ENCODE measurements around the gene DGLUCY.
"Not testable (repeated sequence)": the region's sequence is repeated elsewhere in the genome, so short reads cannot be mapped to it uniquely, and the experiment has no call there.

The DGLUCY gene

DNA sequence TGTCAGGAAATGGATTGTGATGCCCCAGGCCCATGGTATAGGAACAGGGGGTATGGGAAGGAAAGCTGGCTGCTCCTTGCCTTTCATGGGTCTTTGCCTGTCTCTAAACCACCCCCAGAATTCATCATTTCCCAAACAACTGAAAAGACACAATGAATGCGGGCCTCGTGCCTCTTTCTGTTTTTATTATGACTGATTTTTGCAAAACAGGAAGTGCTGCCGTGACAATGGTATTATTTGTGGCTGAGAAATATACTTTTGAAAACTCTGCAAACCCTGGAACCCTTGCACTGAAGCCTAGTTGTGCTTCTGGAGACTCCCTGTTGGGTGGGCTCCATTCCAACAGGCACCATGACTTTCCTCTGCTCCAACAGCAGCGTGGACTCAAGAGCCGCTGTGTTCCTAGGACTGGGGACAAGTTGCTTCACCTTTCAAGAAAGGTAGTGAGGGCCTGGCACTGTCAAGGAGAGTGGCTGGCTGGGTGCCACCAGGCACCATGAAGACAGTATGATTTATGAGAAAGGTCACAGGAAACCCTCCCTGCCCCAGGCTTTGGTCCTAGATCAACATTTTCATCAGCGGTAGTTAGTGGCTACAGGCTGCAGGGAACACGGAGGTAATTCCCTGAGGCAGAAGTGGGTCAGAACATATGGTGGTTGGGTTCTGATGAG is 4.8 kb upstream of the DGLUCY start:
- DNase-seq: no peak

DNA sequence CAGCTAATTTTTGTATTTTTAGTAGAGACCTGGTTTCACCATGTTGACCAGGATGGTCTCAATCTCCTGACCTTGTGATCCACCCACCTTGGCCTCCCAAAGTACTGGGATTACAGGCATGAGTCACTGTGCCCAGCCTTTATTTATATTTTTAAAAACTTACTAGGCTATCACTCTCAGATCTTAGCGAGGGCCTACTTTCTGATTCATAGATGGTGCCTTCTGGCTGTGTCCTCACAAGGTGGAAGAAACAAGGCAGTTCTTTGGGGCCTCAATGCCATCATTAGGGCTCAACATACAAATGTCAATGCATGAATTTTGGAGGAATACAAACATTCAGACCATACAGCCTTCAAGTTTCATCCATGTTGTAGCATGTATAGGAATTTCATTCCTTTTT is 2.4 kb upstream of the DGLUCY start:
- no peak for DNase-seq

GRCh38 chr14:91112194-91112593 is 1.7 kb upstream of the DGLUCY start:
- no peak for DNase-seq

DNA sequence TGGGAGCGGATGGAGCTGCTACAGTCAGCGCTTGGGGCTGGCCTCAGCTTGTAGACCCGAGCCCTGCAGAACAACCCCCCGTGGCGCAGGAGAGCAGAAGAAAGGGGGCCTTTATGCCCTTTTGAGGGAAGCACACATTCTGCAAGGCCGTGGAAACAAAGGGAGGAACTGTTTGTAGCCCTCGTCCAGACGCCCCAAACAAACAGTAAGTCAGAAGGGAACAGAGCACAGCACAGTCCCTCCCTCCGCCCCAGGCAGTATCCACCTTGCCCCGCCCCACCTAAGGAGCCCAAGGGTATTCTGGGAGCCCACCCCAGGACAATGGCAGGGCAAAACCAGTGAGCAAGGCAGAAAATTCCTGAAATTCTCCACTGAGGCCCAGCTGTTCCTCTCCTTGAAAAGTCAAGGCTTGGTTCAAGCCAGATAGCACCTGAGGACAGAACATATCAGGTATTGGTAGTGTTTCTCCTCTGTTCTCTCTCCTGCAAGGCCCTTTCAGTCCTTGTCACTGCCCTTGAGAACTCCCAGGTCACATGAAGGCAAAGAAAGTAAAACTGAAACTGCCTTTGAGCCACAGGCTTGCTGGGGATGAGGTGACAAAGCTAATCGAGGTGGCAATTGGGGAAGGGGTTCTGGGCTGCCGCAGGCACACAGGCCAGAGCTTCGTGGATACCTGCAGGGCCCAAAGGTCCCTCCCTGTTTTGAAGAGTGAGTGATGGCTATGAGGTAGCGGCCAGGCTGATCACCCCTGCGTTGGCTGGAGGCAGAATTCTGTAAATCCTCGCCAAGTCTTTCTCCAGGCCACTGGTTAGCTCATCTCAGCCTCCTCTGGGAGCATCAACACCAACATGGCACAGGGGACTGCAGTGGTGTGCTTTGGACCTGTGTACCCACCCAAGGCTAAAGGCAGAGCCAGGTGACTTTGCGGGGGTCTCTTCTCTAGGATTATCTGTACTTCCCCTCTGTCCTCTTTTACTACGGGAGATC is 499 bp downstream of the DGLUCY start:
- DNase-seq: peak; percentile 30

DNA sequence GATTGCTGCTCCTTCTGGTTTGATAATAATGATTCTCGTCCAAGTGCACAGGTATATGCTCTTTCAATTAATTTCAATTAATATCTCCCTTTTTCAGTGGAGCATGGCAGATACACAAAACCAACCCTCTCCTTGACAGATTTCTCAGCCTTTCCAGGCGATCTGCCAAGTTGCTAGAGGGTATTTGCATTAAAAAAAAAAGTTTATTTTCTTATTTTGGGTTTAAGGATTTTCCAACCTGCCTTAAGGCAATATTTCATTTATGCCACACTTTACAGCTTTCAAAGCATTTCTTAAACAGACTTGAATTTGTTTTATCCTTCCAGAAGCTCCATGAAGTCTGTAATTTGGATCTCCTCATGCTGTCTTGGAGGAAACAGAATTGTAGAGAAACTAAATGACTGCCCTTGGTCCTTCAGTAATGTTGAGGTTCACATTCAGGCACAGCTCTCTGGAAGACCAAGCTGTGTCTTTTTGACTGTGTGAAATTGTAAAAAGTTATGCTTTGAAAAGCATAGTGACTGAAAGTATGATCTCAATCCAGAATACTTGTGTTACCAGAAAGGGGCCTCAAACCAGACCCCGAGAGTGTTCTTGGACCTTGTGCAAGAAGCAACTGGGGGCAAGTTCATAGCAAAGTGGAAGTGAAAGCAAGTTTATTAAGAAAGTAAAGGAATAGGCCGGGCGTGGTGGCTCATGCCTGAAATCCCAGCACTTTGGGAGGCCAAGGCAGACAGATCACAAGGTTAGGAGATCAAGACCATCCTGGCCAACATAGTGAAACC is 2.3 kb downstream of the DGLUCY start:
- DNase-seq: no peak

DNA sequence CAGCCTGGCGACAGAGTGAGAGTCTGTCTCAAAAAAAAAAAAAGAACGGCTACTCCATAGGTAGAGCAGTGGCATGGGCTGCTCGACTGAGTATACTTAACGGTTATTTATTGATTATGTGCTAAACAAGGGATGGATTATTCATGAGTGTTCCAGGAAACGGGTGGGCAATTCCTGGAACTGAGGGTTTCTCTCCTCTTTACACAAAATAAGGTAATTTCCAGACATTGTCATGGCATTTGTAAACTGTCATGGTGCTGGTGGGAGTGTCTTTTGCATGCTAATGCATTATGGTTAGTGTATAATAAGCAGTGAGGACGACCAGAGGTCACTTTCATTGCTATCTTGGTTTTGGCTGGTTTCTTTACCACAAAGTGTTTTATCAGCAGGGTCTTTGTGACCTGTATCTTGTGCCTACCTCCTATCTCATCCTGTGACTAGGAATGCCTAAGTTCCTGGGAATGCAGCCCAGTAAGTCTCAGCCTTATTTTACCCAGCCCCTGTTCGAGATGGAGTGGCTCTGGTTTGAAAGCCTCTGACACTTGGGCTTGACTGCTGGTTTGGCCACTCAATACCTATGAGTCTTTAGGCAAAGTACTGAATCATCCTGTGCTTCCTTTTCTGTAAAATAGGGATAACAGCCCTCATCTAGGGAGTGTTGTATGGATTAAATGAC is 3.2 kb downstream of the DGLUCY start:
- no peak for DNase-seq

DNA sequence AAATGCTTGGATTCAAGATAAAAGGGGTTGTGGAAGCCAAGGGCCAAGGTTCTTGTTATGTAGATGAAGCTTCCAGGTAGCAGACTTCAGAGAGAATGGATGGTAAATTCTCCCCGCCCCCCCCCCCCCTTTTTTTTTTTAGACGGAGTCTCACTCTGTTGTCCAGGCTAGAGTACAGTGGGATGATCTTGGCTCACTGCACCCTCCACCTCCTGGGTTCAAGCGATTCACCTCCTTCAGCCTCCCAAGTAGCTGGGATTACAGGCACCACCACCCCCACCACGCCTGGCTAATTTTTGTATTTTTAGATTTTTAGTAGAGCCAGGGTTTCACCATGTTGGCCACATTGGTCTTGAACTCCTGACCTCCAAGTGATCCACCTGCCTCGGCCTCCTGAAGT is 4.1 kb downstream of the DGLUCY start:
- DNase-seq: no peak

DNA sequence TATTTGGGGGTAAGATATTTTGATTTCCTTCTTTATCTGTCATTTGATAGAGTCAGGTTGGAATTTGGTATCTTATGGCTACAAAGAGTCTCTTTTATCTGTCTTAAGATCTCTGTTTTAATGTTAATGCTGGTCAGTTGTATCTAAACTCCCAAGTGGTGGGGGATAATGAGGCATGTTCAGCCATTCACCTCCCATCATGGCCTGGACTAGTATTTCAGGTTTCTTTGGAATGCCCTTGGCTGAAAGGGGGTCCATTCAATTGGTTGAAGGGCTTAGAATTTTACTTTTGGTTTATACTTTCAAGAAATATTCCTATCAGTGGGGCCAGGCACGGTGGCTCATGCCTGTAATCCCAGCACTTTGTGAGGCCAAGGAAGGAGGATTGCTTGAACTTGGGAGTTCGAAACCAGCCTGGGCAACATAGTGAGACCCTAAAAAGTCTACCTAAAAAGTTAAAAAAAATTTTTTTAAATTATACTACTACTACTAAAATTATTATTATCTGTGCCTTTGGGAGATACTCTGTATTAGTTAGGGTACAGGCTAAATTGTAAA is 4.7 kb downstream of the DGLUCY start:
- no peak for DNase-seq

GRCh38 chr14:91119556-91120311 is 5.9 kb downstream of the DGLUCY start:
- no peak for DNase-seq

- DNase-seq: no peak
These were observed 9.3 kb downstream of the DGLUCY start for GRCh38 chr14:91123201-91123600.

GRCh38 chr14:91124406-91125270 is 10.8 kb downstream of the DGLUCY start:
- DNase-seq: not testable (repeated sequence)

DNA sequence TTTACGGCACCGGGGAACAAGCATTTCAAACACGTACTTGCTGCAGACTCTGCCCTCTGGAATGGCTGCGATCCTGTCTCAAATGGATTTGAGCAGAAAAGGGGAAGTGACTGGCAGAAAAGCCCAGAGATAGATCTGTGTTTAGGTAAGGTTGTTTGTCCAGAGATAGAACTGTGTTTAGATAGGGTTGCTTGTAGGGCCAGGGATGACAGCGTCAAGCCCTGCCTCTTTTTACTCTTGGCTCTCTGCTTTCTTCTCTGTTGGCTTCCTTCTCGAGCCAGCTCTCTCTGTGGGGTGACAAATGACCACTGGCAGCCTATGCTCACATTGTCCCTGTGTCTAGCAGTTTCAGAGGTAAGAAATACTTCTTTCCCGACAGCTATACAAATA is 11.4 kb downstream of the DGLUCY start:
- DNase-seq: no peak

DNA sequence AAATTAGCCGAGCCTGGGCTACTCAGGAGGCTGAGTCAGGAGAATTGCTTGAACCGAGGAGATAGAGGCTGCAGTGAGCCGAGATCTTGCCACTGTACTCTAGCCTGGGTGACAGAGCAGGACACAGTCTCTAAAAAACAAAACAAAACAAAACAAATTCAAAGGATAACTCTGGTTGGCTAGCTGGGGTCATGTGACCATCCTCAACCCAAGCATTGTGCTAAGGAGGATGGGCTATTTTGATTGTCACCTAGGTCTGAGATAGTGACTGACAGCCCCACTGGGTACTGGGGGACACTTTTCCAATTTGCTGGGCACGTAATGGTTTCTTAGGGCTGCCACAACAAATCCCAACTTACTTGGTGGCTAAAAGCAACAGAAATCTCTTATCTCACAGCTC is 11.9 kb downstream of the DGLUCY start:
- no peak for DNase-seq

DNA sequence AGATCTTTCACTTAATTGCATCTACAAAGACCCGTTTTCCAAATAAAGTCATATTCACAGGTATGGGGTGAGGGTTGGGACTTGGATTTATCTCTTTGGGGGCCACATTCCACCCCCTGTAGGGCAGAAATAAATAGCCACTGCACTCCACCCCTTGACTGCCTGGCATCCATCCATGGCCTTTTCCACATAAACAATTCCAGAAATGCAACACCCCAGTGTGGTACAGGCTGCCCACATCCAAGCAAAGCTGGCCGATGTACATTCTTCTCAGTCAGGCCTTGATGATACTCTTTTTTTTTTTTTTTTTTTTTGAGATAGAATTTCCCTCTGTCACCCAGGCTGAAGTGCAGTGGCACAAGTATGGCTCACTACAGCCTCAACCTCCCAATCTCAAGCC is 12.9 kb downstream of the DGLUCY start:
- no peak for DNase-seq

- peak; percentile 61 for DNase-seq
These were observed 13.5 kb downstream of the DGLUCY start for GRCh38 chr14:91127401-91127801.

- no peak for DNase-seq
These were observed 14.1 kb downstream of the DGLUCY start for GRCh38 chr14:91127924-91128323.

GRCh38 chr14:91128699-91129098 is 14.8 kb downstream of the DGLUCY start:
- DNase-seq: no peak

GRCh38 chr14:91129261-91129660 is 15.4 kb downstream of the DGLUCY start:
- DNase-seq: no peak

DNA sequence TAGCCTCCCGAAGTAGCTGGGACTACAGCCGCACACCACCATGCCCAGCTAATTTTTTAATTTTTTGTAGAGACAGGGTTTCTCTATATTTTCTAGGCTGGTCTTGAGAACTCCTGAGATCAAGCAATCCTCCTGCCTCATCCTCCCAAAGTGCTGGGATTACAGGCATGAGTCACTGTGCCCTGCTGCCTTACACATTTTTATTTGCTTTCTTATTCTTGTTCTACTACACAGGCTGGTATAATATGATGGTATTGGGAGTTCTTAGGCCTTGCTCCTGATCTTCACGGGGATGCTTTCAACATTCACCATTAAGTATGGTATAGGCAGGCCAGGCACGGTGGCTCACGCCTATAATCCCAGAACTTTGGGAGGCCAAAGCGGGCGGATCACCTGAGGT is 21.2 kb downstream of the DGLUCY start:
- DNase-seq: no peak

- no peak for DNase-seq
These were observed 24.9 kb downstream of the DGLUCY start for GRCh38 chr14:91138511-91139359.

All from NCI-H2029 treated with DMSO at 0.1 percent for 48 hours (cell line).